Measurements from ENCODE around the gene LPAR4. TPM values are rescaled to one million over a fixed set of nuclear protein-coding genes. Genes with fewer than 3 reads are reported as not detected.
A peak's percentile ranks its signal among the peaks of the same experiment; 100 is the strongest.

The LPAR4 gene
- polyA plus RNA-seq, 2 of the 4 experiments (the other 2 are of a cell fraction) = not detected

DNA sequence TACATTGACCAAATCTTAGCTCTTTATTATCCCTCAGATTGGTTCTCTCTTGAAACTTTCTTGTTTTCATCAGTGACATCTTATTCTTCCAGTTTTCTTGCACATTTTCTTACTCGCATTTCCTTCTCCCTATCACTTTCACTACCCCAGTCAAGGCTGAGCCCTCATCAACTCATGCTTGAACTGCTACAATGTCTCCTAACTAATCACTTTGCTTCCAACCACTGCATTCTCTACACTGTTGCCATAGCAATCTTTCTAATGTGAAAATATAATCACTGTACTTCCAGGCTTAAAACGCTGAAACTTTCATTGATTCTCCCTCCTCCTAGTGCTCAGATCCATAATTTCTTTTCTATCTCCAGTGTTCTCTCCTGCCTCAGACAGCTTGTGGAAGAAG lies 22.2 kb upstream of the LPAR4 start (continued):
- no peak for TF ChIP-seq TFCP2L1 (CRISPR knock-in tag; IDR thresholded peaks at IDR 0.05)
- no peak for TF ChIP-seq BHLHE40 (IDR thresholded peaks at IDR 0.05; ENCODE audit: low read depth, low read length)
- no peak for TF ChIP-seq FOXS1 (CRISPR knock-in tag; IDR thresholded peaks at IDR 0.05)
- TF ChIP-seq KDM1A (IDR thresholded peaks at IDR 0.05; ENCODE audit: low read depth) = no peak

DNA sequence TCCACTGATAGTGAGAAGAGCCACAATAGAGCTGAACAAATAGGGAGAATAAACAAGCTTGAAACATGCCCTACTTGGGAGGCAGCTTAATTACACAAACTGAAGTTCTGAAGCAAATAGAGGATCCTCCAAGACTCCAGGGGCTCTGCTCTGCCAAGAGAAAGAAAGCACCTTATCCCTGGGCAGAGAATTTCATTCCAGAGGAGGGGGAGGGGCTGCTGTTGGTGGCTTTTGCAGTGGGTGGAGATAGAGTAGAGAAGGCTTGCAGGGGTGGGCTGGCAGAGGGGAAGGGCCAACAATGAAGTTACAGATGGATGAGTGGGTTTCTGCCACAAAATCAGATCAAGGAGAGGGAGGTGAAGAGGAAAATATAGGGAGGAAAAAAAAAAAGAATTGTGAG lies 1.0 kb upstream of the LPAR4 start:
- no peak for ATAC-seq
- CTCF ChIA-PET = no interaction called here
- Histone ChIP-seq H3K4me3 (no peak overlapping the region), H3K9me3 (no peaks in the 10 kb centered on the region), H3K4me2 (no peak overlapping the region), H3K4me1 (no peaks in the 10 kb centered on the region), H3K27ac (no peak overlapping the region)
- POLR2A ChIA-PET = no interaction called here
- FAIRE-seq = no peak
- no peak for DNase-seq (ENCODE audit: low read depth in 1 of 2, low spot score in 1 of 2)
- TF ChIP-seq FOXS1 (CRISPR knock-in tag; IDR thresholded peaks at IDR 0.05) (no peak), CBX8 (IDR thresholded peaks at IDR 0.05) (no peak), POLR2A (IDR thresholded peaks at IDR 0.05; ENCODE audit: low read length) (no peak), RCOR1 (IDR thresholded peaks at IDR 0.05; ENCODE audit: low read depth, low read length) (no peak), NPAS2 (CRISPR knock-in tag; IDR thresholded peaks at IDR 0.05; ENCODE audit: borderline replicate concordance) (no peak), ZNF302 (CRISPR knock-in tag; IDR thresholded peaks at IDR 0.05) (no peak), ESRRA (IDR thresholded peaks at IDR 0.05; ENCODE audit: borderline replicate concordance, low read length) (no peak), GATA3 (IDR thresholded peaks at IDR 0.05; ENCODE audit: borderline replicate concordance) (no peak), EHF (CRISPR knock-in tag; IDR thresholded peaks at IDR 0.05) (no peak), JUNB (IDR thresholded peaks at IDR 0.05) (no peak), CHD2 (IDR thresholded peaks at IDR 0.05; ENCODE audit: low read length, partially characterized antibody) (no peak)
- TF ChIP-seq, protein P1, sequence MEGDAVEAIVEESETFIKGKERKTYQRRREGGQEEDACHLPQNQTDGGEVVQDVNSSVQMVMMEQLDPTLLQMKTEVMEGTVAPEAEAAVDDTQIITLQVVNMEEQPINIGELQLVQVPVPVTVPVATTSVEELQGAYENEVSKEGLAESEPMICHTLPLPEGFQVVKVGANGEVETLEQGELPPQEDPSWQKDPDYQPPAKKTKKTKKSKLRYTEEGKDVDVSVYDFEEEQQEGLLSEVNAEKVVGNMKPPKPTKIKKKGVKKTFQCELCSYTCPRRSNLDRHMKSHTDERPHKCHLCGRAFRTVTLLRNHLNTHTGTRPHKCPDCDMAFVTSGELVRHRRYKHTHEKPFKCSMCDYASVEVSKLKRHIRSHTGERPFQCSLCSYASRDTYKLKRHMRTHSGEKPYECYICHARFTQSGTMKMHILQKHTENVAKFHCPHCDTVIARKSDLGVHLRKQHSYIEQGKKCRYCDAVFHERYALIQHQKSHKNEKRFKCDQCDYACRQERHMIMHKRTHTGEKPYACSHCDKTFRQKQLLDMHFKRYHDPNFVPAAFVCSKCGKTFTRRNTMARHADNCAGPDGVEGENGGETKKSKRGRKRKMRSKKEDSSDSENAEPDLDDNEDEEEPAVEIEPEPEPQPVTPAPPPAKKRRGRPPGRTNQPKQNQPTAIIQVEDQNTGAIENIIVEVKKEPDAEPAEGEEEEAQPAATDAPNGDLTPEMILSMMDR (IDR thresholded peaks at IDR 0.05) = no peak
- TF ChIP-seq, protein P2, sequence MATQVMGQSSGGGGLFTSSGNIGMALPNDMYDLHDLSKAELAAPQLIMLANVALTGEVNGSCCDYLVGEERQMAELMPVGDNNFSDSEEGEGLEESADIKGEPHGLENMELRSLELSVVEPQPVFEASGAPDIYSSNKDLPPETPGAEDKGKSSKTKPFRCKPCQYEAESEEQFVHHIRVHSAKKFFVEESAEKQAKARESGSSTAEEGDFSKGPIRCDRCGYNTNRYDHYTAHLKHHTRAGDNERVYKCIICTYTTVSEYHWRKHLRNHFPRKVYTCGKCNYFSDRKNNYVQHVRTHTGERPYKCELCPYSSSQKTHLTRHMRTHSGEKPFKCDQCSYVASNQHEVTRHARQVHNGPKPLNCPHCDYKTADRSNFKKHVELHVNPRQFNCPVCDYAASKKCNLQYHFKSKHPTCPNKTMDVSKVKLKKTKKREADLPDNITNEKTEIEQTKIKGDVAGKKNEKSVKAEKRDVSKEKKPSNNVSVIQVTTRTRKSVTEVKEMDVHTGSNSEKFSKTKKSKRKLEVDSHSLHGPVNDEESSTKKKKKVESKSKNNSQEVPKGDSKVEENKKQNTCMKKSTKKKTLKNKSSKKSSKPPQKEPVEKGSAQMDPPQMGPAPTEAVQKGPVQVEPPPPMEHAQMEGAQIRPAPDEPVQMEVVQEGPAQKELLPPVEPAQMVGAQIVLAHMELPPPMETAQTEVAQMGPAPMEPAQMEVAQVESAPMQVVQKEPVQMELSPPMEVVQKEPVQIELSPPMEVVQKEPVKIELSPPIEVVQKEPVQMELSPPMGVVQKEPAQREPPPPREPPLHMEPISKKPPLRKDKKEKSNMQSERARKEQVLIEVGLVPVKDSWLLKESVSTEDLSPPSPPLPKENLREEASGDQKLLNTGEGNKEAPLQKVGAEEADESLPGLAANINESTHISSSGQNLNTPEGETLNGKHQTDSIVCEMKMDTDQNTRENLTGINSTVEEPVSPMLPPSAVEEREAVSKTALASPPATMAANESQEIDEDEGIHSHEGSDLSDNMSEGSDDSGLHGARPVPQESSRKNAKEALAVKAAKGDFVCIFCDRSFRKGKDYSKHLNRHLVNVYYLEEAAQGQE (IDR thresholded peaks at IDR 0.05) = no peak
- TF ChIP-seq, protein P3, sequence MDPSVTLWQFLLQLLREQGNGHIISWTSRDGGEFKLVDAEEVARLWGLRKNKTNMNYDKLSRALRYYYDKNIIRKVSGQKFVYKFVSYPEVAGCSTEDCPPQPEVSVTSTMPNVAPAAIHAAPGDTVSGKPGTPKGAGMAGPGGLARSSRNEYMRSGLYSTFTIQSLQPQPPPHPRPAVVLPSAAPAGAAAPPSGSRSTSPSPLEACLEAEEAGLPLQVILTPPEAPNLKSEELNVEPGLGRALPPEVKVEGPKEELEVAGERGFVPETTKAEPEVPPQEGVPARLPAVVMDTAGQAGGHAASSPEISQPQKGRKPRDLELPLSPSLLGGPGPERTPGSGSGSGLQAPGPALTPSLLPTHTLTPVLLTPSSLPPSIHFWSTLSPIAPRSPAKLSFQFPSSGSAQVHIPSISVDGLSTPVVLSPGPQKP (IDR thresholded peaks at IDR 0.05; ENCODE audit: low read depth, low read length) = no peak
- TF ChIP-seq, protein P4, sequence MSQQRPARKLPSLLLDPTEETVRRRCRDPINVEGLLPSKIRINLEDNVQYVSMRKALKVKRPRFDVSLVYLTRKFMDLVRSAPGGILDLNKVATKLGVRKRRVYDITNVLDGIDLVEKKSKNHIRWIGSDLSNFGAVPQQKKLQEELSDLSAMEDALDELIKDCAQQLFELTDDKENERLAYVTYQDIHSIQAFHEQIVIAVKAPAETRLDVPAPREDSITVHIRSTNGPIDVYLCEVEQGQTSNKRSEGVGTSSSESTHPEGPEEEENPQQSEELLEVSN (IDR thresholded peaks at IDR 0.05; ENCODE audit: borderline replicate concordance, low read depth) = no peak

DNA sequence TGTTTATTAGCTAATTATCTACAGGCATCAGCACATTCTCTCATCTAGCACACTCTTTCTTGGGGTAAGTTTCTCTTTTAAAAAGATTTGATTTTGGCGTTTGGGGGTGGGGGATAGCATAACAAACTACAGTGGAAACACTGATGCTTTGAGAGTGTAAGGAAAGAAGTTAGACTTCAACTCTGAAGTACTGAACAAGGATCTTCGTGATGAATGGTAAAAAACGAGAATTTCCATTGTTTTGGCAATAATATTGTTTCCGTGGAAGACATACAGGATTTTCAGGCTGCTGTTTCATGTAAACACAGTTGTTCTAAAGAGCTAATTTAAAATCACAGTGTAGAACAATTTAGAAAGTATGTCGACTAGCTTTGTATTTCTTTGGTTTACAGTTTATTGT lies 451 bp downstream of the LPAR4 start:
- TF ChIP-seq EHF (CRISPR knock-in tag; IDR thresholded peaks at IDR 0.05) = no peak
- TF ChIP-seq ZC3H11A (IDR thresholded peaks at IDR 0.05) = no peak
- TF ChIP-seq CHD4 (IDR thresholded peaks at IDR 0.05; ENCODE audit: borderline replicate concordance) = no peak
- TF ChIP-seq, protein P4 (IDR thresholded peaks at IDR 0.05; ENCODE audit: borderline replicate concordance, low read depth) = no peak
- no peak for TF ChIP-seq FOSB (CRISPR knock-in tag; IDR thresholded peaks at IDR 0.05)
- no peak for TF ChIP-seq SREBF2 (IDR thresholded peaks at IDR 0.05)
- TF ChIP-seq, protein P3 (IDR thresholded peaks at IDR 0.05; ENCODE audit: low read depth, low read length) = no peak
- TF ChIP-seq GATA3 (IDR thresholded peaks at IDR 0.05; ENCODE audit: borderline replicate concordance) = no peak
- TF ChIP-seq, protein P5, sequence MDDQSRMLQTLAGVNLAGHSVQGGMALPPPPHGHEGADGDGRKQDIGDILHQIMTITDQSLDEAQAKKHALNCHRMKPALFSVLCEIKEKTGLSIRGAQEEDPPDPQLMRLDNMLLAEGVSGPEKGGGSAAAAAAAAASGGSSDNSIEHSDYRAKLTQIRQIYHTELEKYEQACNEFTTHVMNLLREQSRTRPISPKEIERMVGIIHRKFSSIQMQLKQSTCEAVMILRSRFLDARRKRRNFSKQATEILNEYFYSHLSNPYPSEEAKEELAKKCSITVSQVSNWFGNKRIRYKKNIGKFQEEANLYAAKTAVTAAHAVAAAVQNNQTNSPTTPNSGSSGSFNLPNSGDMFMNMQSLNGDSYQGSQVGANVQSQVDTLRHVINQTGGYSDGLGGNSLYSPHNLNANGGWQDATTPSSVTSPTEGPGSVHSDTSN (IDR thresholded peaks at IDR 0.05) = no peak
- TF ChIP-seq, protein P6, sequence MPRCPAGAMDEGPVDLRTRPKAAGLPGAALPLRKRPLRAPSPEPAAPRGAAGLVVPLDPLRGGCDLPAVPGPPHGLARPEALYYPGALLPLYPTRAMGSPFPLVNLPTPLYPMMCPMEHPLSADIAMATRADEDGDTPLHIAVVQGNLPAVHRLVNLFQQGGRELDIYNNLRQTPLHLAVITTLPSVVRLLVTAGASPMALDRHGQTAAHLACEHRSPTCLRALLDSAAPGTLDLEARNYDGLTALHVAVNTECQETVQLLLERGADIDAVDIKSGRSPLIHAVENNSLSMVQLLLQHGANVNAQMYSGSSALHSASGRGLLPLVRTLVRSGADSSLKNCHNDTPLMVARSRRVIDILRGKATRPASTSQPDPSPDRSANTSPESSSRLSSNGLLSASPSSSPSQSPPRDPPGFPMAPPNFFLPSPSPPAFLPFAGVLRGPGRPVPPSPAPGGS (IDR thresholded peaks at IDR 0.05) = no peak
- TF ChIP-seq POLR2AphosphoS2 (conservative IDR thresholded peaks at IDR 0.05; ENCODE audit: low read length) = no peak
- Histone ChIP-seq H3K4me1 (no peaks in the 10 kb centered on the region), H3K9me3 (no peaks in the 10 kb centered on the region), H3K27ac (no peak overlapping the region), H3K4me3 (no peak overlapping the region), H3K4me2 (peak overlapping the region; percentile 31; the same call in 1 of the 3 replicates)
- ChIA-PET POLR2A (no interaction called here), CTCF (no interaction called here)
- ATAC-seq (no peak), FAIRE-seq (no peak), DNase-seq (ENCODE audit: low read depth in 1 of 2, low spot score in 1 of 2) (no peak)
- WGBS (ENCODE audit: missing lambda C conversion rate) = 8% methylated on average over 5 of the region's 5 CpGs

All from A549 (cell line).